HCT116 (cell line): ENCODE data around the gene NEO1.

Experiments
- EZH2 ChIP-seq: fragments of 200-600 bp; sonication (generic); IDR thresholded peaks from 2 replicates; pipeline ENCODE4 v1.6.1; 2017; ENCODE audit warnings: antibody characterized with exemption, mixed run types
- JUND ChIP-seq: IDR thresholded peaks from 2 replicates; pipeline ENCODE4 v1.6.1; 2012
- POLR2AphosphoS5 ChIP-seq: IDR thresholded peaks from 2 replicates; pipeline ENCODE4 v1.6.1; 2011; ENCODE audit warnings: mild to moderate bottlenecking, low read depth, low read length, moderate library complexity
- SRF ChIP-seq: IDR thresholded peaks from 2 replicates; pipeline ENCODE4 v1.6.1; 2012; ENCODE audit warnings: low read depth
- TF ChIP-seq, protein P1 (sequence below), 3 experiments: fragments of 200-600 bp in 1 of 3; sonication (generic) in 1 of 3; IDR thresholded peaks in 2 of 3; conservative IDR thresholded peaks in 1 of 3; 2 replicates each; pipeline ENCODE4 v1.5.1; 2012 to 2017; ENCODE audit warnings: low read depth in 2 of 3, low read length in 2 of 3, antibody characterized with exemption in 1 of 3, borderline replicate concordance in 1 of 3, control low read depth in 1 of 3, mild to moderate bottlenecking in 1 of 3, mixed read lengths in 1 of 3, mixed run types in 1 of 3, moderate library complexity in 1 of 3; ENCODE audit not compliant: insufficient read depth in 1 of 3
- TF ChIP-seq, protein P2 (sequence below): IDR thresholded peaks from 2 replicates; pipeline ENCODE4 v1.6.1; 2012
- TF ChIP-seq, protein P3 (sequence below): IDR thresholded peaks from 2 replicates; pipeline ENCODE4 v1.6.1; 2011; ENCODE audit warnings: mild to moderate bottlenecking, low read length, moderate library complexity; ENCODE audit not compliant: insufficient replicate concordance; ENCODE audit errors: extremely low read depth
- TF ChIP-seq, protein P4 (sequence below): IDR thresholded peaks from 2 replicates; pipeline ENCODE4 v1.6.1; 2012; ENCODE audit warnings: low read depth

DNA sequence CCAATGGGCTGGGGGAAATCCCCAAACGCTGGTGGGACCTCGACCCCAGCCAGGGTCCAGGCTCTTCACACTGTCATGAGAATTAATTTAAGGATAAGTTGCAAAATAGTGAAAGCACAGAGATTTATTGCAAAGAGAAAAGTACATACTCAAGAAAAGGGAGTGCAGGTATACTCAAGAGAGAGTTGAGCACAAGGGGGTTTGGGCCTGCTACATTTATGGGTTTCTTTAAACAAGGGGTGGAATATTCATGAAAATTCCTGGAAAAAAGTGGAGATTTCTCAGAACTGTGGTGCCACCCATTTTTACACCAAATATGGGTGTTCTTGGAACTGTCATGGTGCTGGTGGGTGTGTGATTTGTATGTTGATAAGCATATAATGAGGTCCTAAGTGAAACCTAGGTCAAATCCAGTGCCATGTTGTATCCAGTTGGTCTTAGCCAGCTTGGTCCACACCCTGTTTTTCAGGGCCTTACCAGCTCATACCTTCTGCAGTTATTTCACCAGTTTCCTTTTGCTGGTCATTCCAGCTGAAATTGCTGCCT lies 32.6 kb upstream of the NEO1 start:
- TF ChIP-seq, protein P1, sequence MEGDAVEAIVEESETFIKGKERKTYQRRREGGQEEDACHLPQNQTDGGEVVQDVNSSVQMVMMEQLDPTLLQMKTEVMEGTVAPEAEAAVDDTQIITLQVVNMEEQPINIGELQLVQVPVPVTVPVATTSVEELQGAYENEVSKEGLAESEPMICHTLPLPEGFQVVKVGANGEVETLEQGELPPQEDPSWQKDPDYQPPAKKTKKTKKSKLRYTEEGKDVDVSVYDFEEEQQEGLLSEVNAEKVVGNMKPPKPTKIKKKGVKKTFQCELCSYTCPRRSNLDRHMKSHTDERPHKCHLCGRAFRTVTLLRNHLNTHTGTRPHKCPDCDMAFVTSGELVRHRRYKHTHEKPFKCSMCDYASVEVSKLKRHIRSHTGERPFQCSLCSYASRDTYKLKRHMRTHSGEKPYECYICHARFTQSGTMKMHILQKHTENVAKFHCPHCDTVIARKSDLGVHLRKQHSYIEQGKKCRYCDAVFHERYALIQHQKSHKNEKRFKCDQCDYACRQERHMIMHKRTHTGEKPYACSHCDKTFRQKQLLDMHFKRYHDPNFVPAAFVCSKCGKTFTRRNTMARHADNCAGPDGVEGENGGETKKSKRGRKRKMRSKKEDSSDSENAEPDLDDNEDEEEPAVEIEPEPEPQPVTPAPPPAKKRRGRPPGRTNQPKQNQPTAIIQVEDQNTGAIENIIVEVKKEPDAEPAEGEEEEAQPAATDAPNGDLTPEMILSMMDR (IDR thresholded peaks at IDR 0.05 in 2 of 3, conservative IDR thresholded peaks at IDR 0.05 in 1 of 3; ENCODE audit: borderline replicate concordance in 1 of 3, insufficient read depth in 1 of 3, low read depth in 2 of 3, low read length in 2 of 3): no peak
- TF ChIP-seq, protein P2, sequence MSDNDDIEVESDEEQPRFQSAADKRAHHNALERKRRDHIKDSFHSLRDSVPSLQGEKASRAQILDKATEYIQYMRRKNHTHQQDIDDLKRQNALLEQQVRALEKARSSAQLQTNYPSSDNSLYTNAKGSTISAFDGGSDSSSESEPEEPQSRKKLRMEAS: no peak
- TF ChIP-seq, protein P3, sequence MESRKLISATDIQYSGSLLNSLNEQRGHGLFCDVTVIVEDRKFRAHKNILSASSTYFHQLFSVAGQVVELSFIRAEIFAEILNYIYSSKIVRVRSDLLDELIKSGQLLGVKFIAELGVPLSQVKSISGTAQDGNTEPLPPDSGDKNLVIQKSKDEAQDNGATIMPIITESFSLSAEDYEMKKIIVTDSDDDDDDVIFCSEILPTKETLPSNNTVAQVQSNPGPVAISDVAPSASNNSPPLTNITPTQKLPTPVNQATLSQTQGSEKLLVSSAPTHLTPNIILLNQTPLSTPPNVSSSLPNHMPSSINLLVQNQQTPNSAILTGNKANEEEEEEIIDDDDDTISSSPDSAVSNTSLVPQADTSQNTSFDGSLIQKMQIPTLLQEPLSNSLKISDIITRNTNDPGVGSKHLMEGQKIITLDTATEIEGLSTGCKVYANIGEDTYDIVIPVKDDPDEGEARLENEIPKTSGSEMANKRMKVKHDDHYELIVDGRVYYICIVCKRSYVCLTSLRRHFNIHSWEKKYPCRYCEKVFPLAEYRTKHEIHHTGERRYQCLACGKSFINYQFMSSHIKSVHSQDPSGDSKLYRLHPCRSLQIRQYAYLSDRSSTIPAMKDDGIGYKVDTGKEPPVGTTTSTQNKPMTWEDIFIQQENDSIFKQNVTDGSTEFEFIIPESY: no peak
- TF ChIP-seq, protein P4, sequence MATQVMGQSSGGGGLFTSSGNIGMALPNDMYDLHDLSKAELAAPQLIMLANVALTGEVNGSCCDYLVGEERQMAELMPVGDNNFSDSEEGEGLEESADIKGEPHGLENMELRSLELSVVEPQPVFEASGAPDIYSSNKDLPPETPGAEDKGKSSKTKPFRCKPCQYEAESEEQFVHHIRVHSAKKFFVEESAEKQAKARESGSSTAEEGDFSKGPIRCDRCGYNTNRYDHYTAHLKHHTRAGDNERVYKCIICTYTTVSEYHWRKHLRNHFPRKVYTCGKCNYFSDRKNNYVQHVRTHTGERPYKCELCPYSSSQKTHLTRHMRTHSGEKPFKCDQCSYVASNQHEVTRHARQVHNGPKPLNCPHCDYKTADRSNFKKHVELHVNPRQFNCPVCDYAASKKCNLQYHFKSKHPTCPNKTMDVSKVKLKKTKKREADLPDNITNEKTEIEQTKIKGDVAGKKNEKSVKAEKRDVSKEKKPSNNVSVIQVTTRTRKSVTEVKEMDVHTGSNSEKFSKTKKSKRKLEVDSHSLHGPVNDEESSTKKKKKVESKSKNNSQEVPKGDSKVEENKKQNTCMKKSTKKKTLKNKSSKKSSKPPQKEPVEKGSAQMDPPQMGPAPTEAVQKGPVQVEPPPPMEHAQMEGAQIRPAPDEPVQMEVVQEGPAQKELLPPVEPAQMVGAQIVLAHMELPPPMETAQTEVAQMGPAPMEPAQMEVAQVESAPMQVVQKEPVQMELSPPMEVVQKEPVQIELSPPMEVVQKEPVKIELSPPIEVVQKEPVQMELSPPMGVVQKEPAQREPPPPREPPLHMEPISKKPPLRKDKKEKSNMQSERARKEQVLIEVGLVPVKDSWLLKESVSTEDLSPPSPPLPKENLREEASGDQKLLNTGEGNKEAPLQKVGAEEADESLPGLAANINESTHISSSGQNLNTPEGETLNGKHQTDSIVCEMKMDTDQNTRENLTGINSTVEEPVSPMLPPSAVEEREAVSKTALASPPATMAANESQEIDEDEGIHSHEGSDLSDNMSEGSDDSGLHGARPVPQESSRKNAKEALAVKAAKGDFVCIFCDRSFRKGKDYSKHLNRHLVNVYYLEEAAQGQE: no peak
- TF ChIP-seq POLR2AphosphoS5 (no peak), EZH2 (no peak), SRF (no peak), JUND (no peak)
